LNCaP clone FGC (cell line): ENCODE data around the gene HAND1.

ENCODE experiments used
- DNase-seq: peaks from one replicate; pipeline ENCODE4 v3.0.0-alpha.2; 2011; ENCODE audit warnings: low read depth
- H3K4me3 ChIP-seq: 2 replicates; pipeline ENCODE4 v1.5.1; 2011; ENCODE audit warnings: mild to moderate bottlenecking, low read depth, low read length, control low read depth
- CTCF ChIP-seq: IDR thresholded peaks from 2 replicates; pipeline ENCODE4 v1.5.1; 2012; ENCODE audit warnings: mild to moderate bottlenecking; ENCODE audit not compliant: control insufficient read depth, insufficient read depth; ENCODE audit errors: extremely low read depth

The HAND1 gene

GRCh38 chr5:154475591-154476353, 2.3 kb downstream of the HAND1 start:
- no peak for TF ChIP-seq CTCF
- H3K4me3 ChIP-seq, result no peak overlapping the region
- DNase-seq, result no peak

- no peak for TF ChIP-seq CTCF
- H3K4me3 ChIP-seq, result no peak overlapping the region
- no peak for DNase-seq
These were observed 3.4 kb downstream of the HAND1 start for GRCh38 chr5:154474396-154475334.

- DNase-seq, result no peak
- no peak for TF ChIP-seq CTCF
- no peak overlapping the region for H3K4me3 ChIP-seq
These were observed 4.3 kb downstream of the HAND1 start for GRCh38 chr5:154473581-154474283.

GRCh38 chr5:154472871-154473580, 5.0 kb downstream of the HAND1 start:
- TF ChIP-seq CTCF, result no peak

GRCh38 chr5:154470947-154471870, 6.8 kb downstream of the HAND1 start:
- peak; percentile 13; the same call in 1 of the 2 replicates for TF ChIP-seq CTCF
- DNase-seq, result no peak
- no peak overlapping the region for H3K4me3 ChIP-seq

More at GRCh38 chr5:154472871-154473580, 5.0 kb downstream of the HAND1 start:
- H3K4me3 ChIP-seq, result no peak overlapping the region
- DNase-seq, result no peak
